Cardiac muscle cell (in vitro differentiated cells and primary cell): ENCODE results near the gene EDN1. TPM values are rescaled to one million over a fixed set of nuclear protein-coding genes. Genes with fewer than 3 reads are reported as not detected.
A peak's percentile ranks its signal among the peaks of the same experiment; 100 is the strongest.

Experiments
- DNase-seq, 2 donors: peaks; one replicate each; pipeline versions ENCODE4 v3.0.0 to v3.0.0-alpha.2; 2010 to 2017; ENCODE audit warnings: low read depth in 1 of 2, low spot score in 1 of 2
- H3K27ac ChIP-seq: fragments of 200-600 bp; sonication (generic); 2 replicates; pipeline ENCODE4 v1.5.1; 2016
- H3K27me3 ChIP-seq: fragments of 200-600 bp; sonication (generic); 2 replicates; pipeline ENCODE4 v1.6.0; 2016; ENCODE audit warnings: control low read depth
- H3K36me3 ChIP-seq: fragments of 200-600 bp; sonication (generic); 2 replicates; pipeline ENCODE4 v1.5.1; 2016; ENCODE audit warnings: control low read depth
- H3K4me1 ChIP-seq: fragments of 200-600 bp; sonication (generic); 2 replicates; pipeline ENCODE4 v1.8.1; 2017; ENCODE audit warnings: low read depth, mild to moderate bottlenecking, mixed run types
- H3K4me3 ChIP-seq: fragments of 200-600 bp; sonication (generic); 2 replicates; pipeline ENCODE4 v1.5.1; 2016; ENCODE audit warnings: mild to moderate bottlenecking
- H3K9me3 ChIP-seq: fragments of 200-600 bp; sonication (generic); 2 replicates; pipeline ENCODE4 v1.5.1; 2017; ENCODE audit warnings: low read depth, mild to moderate bottlenecking, control low read depth
- polyA plus RNA-seq: library from polyadenylated mRNA; unstranded; fragments of >200 nt; fragmentation: Nextera tagmentation; extraction: Ambion mirVana; gene quantifications from 2 replicates; pipeline ENCODE4 v1.2.1, GENCODE V29; 2016
- total RNA-seq: library from RNA; depleted of rRNA; stranded (reverse); fragments of >200 nt; gene quantifications from 2 replicates; pipeline ENCODE4 v1.2.3, GENCODE V29; 2016
- TF ChIP-seq, protein P1 (sequence below): IDR thresholded peaks from 2 replicates; pipeline ENCODE4 v1.5.1; 2012; ENCODE audit warnings: low read depth, mild to moderate bottlenecking, low read length

Gene EDN1
- total and polyA plus RNA-seq, 2 experiments from 2014 or later, result 0.86 to 1.2 TPM

DNA sequence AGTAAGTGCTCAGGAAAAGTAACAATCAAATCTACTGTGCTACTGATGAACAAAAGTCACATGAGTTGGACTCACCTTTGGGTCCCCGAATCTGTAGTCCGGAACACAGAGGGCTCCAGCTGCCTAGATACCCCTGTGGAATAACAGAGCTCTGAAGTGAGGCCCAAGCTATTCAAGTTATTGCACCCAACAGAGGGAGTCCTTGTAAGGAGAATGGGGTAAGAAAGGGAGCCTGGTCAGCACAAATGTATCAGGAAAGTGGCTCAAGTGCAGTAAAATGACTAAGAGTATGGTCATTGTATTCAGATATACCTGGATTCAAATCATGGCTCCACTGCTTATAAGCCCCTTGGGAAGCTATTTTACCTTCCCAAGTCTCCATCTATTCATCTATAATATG, 20.9 kb downstream of the EDN1 start:
- TF ChIP-seq, protein P1, sequence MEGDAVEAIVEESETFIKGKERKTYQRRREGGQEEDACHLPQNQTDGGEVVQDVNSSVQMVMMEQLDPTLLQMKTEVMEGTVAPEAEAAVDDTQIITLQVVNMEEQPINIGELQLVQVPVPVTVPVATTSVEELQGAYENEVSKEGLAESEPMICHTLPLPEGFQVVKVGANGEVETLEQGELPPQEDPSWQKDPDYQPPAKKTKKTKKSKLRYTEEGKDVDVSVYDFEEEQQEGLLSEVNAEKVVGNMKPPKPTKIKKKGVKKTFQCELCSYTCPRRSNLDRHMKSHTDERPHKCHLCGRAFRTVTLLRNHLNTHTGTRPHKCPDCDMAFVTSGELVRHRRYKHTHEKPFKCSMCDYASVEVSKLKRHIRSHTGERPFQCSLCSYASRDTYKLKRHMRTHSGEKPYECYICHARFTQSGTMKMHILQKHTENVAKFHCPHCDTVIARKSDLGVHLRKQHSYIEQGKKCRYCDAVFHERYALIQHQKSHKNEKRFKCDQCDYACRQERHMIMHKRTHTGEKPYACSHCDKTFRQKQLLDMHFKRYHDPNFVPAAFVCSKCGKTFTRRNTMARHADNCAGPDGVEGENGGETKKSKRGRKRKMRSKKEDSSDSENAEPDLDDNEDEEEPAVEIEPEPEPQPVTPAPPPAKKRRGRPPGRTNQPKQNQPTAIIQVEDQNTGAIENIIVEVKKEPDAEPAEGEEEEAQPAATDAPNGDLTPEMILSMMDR, result peak; percentile 20
- Histone ChIP-seq H3K36me3 (no peaks in the 10 kb centered on the region), H3K4me3 (no peak overlapping the region), H3K4me1 (peaks cover 9% of the 10 kb centered on the region), H3K27me3 (no peaks in the 10 kb centered on the region), H3K9me3 (no peaks in the 10 kb centered on the region), H3K27ac (no peak overlapping the region)
- DNase-seq, result no peak

GRCh38 chr6:12312736-12313135, 22.6 kb downstream of the EDN1 start:
- H3K36me3 ChIP-seq, result no peaks in the 10 kb centered on the region
- H3K4me3 ChIP-seq, result no peak overlapping the region
- H3K4me1 ChIP-seq, result peaks cover 9% of the 10 kb centered on the region
- H3K27ac ChIP-seq, result no peak overlapping the region
- DNase-seq, result no peak
- TF ChIP-seq, protein P1, result no peak
- no peaks in the 10 kb centered on the region for H3K27me3 ChIP-seq
- no peaks in the 10 kb centered on the region for H3K9me3 ChIP-seq

- peaks cover 9% of the 10 kb centered on the region for H3K4me1 ChIP-seq
- TF ChIP-seq, protein P1, result no peak
- no peaks in the 10 kb centered on the region for H3K27me3 ChIP-seq
- no peaks in the 10 kb centered on the region for H3K9me3 ChIP-seq
- H3K36me3 ChIP-seq, result no peaks in the 10 kb centered on the region
- no peak overlapping the region for H3K27ac ChIP-seq
- H3K4me3 ChIP-seq, result no peak overlapping the region
- DNase-seq, result peak in 1 of 2 donors; percentile 28
These were observed 23.3 kb downstream of the EDN1 start for GRCh38 chr6:12313306-12313991.

- Histone ChIP-seq H3K27ac (no peak overlapping the region), H3K4me3 (no peak overlapping the region), H3K27me3 (no peaks in the 10 kb centered on the region), H3K9me3 (no peaks in the 10 kb centered on the region), H3K4me1 (peaks cover 9% of the 10 kb centered on the region), H3K36me3 (no peaks in the 10 kb centered on the region)
- no peak for DNase-seq
- TF ChIP-seq, protein P1, result no peak
These were observed 23.9 kb downstream of the EDN1 start for GRCh38 chr6:12313992-12314589.

DNA sequence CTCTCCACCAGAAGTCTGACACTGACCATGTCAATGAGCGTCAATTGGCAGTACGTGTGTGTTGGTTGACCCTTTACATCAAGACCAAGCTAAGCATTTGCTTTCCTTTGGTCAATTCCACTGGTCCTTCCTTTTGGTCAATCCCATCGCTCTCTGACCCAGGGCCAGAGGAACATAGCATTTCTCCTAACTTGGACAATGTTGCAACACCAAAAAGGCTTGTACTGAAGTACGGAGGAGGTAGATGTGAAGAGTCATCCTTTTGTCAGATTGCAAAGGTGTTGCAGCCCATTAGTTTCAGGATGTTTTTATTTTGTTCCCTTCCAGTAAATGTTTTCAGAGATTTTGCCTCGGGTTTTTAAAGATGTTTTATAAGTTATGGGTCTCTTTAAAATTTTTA, 24.6 kb downstream of the EDN1 start:
- DNase-seq, result no peak
- Histone ChIP-seq H3K4me3 (no peak overlapping the region), H3K9me3 (no peaks in the 10 kb centered on the region), H3K36me3 (no peaks in the 10 kb centered on the region), H3K27me3 (no peaks in the 10 kb centered on the region), H3K4me1 (peaks cover 9% of the 10 kb centered on the region), H3K27ac (no peak overlapping the region)
- TF ChIP-seq, protein P1, result no peak
